Measurements from ENCODE around the gene POLG.
A peak's percentile ranks its signal among the peaks of the same experiment; 100 is the strongest.

POLG gene

DNA sequence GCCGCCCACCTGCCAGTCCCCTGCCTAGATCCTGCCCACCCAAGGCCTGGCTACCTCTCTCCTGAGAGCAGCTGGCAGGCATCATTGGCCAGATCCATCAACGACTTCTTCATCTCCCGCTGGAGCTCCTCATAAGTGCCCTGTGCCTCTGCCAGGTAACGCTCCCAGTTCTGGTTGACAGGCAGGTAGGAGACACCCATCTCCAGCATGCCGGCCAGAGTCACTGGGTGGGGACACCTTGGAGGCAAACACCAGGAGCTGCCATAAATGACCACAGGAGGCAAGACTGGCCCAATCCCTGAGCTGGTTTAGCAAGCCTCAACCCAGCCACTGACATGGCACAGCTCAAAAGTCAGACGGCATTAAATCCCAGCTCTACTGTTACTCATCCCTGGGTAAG lies 7.5 kb downstream of the POLG start:
- Mint-ChIP-seq H3K36me3 (peaks cover 82% of the 10 kb centered on the region), H3K27me3 (no peaks in the 10 kb centered on the region), H3K4me3 (no peak overlapping the region), H3K27ac (peak overlapping the region; percentile 28), H3K4me1 (peaks cover 44% of the 10 kb centered on the region), H3K9me3 (no peaks in the 10 kb centered on the region)
- no peak for ATAC-seq

- H3K4me3 Mint-ChIP-seq: no peak overlapping the region
- peaks cover 83% of the 10 kb centered on the region for H3K36me3 Mint-ChIP-seq
- no peaks in the 10 kb centered on the region for H3K9me3 Mint-ChIP-seq
- H3K27me3 Mint-ChIP-seq: no peaks in the 10 kb centered on the region
- no peak overlapping the region for H3K27ac Mint-ChIP-seq
- H3K4me1 Mint-ChIP-seq: peaks cover 36% of the 10 kb centered on the region
- ATAC-seq: no peak
Observed at GRCh38 chr15:89326316-89326715, 8.3 kb downstream of the POLG start.

DNA sequence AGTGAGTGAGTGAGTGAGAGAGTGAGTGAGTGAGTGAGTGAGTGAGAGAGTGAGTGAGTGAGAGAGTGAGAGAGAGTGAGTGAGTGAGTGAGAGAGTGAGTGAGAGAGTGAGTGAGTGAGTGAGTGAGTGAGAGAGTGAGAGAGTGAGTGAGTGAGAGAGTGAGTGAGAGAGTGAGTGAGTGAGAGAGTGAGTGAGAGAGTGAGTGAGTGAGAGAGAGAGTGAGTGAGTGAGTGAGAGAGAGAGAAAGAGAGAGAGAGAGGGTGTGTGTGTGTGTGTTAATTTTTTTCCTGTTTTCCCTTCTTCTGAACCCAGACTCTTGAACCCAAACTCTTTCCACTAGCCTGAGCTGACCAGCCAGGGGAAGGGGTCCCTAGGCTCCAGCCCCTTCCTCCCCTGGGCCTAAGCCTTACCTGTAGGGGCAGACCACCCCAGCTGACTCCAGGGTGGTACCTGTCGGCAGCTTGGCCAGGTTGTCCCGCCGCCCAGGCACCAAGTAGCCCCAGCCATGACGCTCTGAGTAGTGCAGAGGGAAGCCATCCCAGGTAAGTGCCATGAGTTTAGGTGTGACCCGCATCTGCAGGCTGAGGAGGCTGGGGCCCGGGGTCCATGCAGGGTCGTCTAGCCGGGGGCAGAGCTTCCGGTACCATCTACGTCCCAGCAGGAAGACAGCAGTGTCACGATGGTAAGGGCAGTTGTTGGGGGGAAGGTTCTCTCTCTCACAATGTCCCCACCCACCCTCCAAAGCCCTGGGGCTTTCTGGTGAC lies 9.4 kb downstream of the POLG start:
- H3K4me3 Mint-ChIP-seq: no peak overlapping the region
- H3K27ac Mint-ChIP-seq: no peak overlapping the region
- ATAC-seq: no peak
- H3K36me3 Mint-ChIP-seq: peaks cover 82% of the 10 kb centered on the region
- peaks cover 27% of the 10 kb centered on the region for H3K4me1 Mint-ChIP-seq
- H3K9me3 Mint-ChIP-seq: no peaks in the 10 kb centered on the region
- no peaks in the 10 kb centered on the region for H3K27me3 Mint-ChIP-seq

DNA sequence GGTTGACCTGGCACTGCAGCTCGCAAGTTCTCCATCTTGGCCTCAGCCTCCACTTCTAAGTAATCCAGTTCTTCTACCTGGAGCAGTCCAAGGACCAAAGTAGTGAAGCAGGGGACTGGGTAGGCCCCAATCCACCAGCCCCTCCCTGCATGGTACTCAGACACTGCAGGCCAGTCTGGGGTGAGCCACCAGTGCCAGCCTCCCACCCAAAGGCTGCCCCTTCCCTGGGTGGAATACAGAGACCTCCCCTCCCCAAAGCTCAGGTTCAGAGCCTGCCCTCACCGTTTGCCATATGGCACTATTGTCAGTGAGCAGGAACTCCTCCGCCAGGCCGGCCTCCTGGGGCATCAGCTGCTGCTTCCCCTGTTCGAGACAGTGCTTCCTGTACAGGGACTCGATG lies 10.8 kb downstream of the POLG start:
- no peak for ATAC-seq
- no peak overlapping the region for H3K4me3 Mint-ChIP-seq
- peaks cover 84% of the 10 kb centered on the region for H3K36me3 Mint-ChIP-seq
- no peaks in the 10 kb centered on the region for H3K27me3 Mint-ChIP-seq
- no peak overlapping the region for H3K27ac Mint-ChIP-seq
- H3K4me1 Mint-ChIP-seq: peaks cover 13% of the 10 kb centered on the region
- H3K9me3 Mint-ChIP-seq: no peaks in the 10 kb centered on the region

DNA sequence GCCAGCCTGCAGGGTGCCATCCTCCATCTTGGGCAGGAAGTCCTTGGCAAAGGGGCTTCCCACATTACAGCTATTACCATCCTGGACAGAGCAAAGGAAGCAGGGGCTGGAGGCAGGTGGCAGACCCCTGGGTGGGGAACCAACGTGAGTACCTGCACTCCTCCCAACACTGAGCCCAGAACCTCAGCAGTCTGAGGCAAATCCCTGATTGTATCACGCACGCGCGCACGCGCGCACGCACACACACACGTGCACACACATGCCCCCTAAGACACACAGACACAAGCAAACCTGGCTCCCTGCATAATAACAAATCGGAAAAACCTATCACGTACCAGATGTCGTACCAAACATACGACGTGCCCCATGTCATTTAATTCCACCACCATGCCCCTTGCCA lies 11.8 kb downstream of the POLG start:
- H3K27ac Mint-ChIP-seq: no peak overlapping the region
- peaks cover 77% of the 10 kb centered on the region for H3K36me3 Mint-ChIP-seq

GRCh38 chr15:89321521-89322410 lies 12.9 kb downstream of the POLG start:
- H3K36me3 Mint-ChIP-seq: peaks cover 73% of the 10 kb centered on the region
- H3K9me3 Mint-ChIP-seq: no peaks in the 10 kb centered on the region
- H3K4me3 Mint-ChIP-seq: no peak overlapping the region
- no peaks in the 10 kb centered on the region for H3K27me3 Mint-ChIP-seq
- H3K4me1 Mint-ChIP-seq: peaks cover 6% of the 10 kb centered on the region
- ATAC-seq: no peak
- no peak overlapping the region for H3K27ac Mint-ChIP-seq

More for the DNA sequence above, 11.8 kb downstream of the POLG start:
- Mint-ChIP-seq H3K27me3 (no peaks in the 10 kb centered on the region), H3K4me1 (peaks cover 6% of the 10 kb centered on the region), H3K4me3 (no peak overlapping the region), H3K9me3 (no peaks in the 10 kb centered on the region)
- ATAC-seq: no peak

DNA sequence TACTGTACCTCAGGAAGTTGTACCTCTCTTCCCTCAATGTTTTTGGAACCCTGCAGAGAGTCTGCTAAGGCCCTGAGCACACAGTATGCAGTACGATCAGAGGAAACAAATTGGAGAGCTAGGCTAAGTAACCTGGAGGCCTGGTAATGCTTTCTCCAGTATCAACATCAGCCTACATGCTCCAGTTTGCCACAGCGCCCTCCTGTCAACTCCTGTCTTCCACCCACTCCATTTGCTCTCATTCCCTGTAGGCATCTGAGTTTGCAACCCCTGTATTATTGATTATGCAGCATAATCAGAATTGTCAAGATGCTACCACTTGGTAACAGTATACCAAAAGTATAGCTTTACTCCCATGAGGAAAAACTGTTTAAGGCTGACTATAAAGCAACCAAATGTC lies 14.4 kb downstream of the POLG start:
- Mint-ChIP-seq H3K4me3 (no peak overlapping the region), H3K27me3 (no peaks in the 10 kb centered on the region), H3K36me3 (peaks cover 79% of the 10 kb centered on the region), H3K27ac (peak overlapping the region; percentile 38), H3K9me3 (no peaks in the 10 kb centered on the region), H3K4me1 (peaks cover 6% of the 10 kb centered on the region)
- ATAC-seq: no peak

DNA sequence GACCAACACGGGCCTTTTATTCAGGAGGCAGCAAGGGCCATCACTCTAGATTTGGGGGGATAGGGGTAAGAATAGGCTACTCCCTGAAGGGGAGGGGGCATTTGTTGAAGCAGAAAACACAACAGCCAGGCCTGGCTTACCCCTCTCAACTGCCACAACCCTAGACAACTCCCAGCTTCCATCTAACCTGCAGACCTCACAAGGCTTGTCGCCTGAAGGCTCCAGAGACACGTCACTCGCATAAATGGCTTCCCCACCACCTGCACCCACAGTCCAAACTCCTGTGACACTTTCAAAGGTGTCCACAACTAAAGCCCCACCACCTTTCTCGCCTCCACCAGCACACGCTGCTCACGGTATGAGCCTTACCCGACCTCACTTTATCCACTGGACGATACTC lies 14.9 kb downstream of the POLG start:
- peaks cover 6% of the 10 kb centered on the region for H3K4me1 Mint-ChIP-seq
- H3K27me3 Mint-ChIP-seq: no peaks in the 10 kb centered on the region
- H3K4me3 Mint-ChIP-seq: no peak overlapping the region
- peak overlapping the region; percentile 38 for H3K27ac Mint-ChIP-seq
- peaks cover 78% of the 10 kb centered on the region for H3K36me3 Mint-ChIP-seq
- no peak for ATAC-seq
- H3K9me3 Mint-ChIP-seq: no peaks in the 10 kb centered on the region

DNA sequence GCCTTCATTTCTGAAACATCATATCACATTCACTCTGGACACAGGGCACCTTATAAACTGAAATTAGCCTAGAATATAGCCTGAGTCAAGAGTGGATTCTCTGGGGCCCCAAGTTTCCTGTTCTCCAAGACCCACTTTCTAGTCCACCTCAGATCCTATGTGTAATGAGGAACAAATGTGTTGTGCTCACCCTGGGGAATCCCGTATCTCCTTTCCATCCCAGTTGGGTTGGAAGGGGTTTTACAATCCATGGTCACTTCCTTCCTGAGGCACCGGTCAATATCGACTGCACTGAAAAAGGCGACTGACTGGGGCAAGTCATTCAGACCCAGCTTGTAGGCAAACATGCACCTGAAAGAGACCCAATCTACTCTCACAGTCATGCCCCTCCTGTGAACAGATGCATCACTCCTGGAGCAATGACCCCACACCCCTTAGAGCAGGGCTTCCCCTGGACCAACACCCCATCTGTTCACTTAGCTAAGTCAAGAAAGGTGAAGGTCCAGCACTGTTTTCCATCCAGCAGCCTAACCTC lies 17.4 kb downstream of the POLG start:
- Mint-ChIP-seq H3K27me3 (no peaks in the 10 kb centered on the region), H3K4me1 (no peaks in the 10 kb centered on the region), H3K4me3 (no peak overlapping the region), H3K36me3 (peaks cover 70% of the 10 kb centered on the region), H3K27ac (no peak overlapping the region), H3K9me3 (no peaks in the 10 kb centered on the region)
- ATAC-seq: no peak

- Mint-ChIP-seq H3K36me3 (peaks cover 63% of the 10 kb centered on the region), H3K9me3 (no peaks in the 10 kb centered on the region), H3K27me3 (no peaks in the 10 kb centered on the region), H3K27ac (no peak overlapping the region), H3K4me1 (no peaks in the 10 kb centered on the region), H3K4me3 (no peak overlapping the region)
- no peak for ATAC-seq
Observed at GRCh38 chr15:89316504-89316903, 18.1 kb downstream of the POLG start.

DNA sequence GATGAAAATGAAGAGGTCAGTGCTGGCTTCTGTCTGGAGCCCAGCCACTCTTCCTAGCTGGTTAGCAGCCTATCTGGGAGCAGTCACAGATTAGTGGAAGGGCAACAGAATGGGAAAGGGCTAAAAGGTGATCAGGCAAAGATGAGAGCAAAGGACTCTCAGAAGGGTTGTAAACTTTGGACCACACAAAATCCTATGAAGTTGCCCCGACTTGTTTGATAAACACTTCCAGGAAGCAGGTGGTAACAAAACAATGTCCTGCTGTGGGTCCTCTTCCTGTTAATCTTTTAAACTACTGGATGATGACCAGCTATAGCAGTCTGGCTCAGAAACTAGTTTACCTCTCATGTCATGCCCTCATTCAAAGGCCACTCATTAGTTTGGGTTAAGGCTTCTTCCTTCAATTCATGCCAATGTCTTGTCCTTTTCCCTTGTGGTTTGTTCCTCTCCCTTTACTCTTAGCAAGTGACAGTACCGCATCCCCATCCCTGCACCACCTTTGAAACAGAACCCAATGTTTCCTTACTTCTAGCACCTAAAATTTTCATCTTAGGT lies 19.2 kb downstream of the POLG start:
- peak overlapping the region; percentile 19 for H3K27ac Mint-ChIP-seq
- H3K36me3 Mint-ChIP-seq: peaks cover 58% of the 10 kb centered on the region
- H3K4me3 Mint-ChIP-seq: no peak overlapping the region
- no peaks in the 10 kb centered on the region for H3K9me3 Mint-ChIP-seq
- peaks cover 2% of the 10 kb centered on the region for H3K4me1 Mint-ChIP-seq
- no peak for ATAC-seq
- no peaks in the 10 kb centered on the region for H3K27me3 Mint-ChIP-seq

- no peaks in the 10 kb centered on the region for H3K9me3 Mint-ChIP-seq
- H3K4me1 Mint-ChIP-seq: peaks cover 7% of the 10 kb centered on the region
- H3K4me3 Mint-ChIP-seq: no peak overlapping the region
- peaks cover 16% of the 10 kb centered on the region for H3K36me3 Mint-ChIP-seq
- H3K27me3 Mint-ChIP-seq: no peaks in the 10 kb centered on the region
- no peak overlapping the region for H3K27ac Mint-ChIP-seq
- no peak for ATAC-seq
Observed at GRCh38 chr15:89309993-89310392, 24.6 kb downstream of the POLG start.

DNA sequence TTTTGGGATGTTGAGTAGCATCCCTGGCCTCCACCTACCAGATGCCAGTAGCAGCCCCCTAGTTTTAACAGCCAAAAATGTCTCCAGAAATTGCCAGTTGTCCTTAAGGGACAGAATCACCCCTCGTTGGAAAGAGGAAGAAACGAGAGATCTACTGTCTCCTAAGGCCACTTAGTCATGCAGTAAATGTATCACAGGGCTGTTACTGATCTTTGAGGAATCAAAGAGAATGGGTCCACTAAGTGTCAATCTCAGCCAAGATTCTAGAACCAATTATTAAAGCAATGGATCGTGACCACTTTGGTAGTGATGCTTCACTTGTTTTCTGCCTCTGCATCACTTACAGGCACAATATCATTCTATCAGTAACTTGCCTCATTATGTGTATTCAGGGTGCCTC lies 26.4 kb downstream of the POLG start:
- no peak for ATAC-seq
- no peak overlapping the region for H3K27ac Mint-ChIP-seq
- no peaks in the 10 kb centered on the region for H3K9me3 Mint-ChIP-seq
- H3K4me3 Mint-ChIP-seq: no peak overlapping the region
- H3K27me3 Mint-ChIP-seq: no peaks in the 10 kb centered on the region
- H3K36me3 Mint-ChIP-seq: peaks cover 20% of the 10 kb centered on the region
- H3K4me1 Mint-ChIP-seq: peaks cover 7% of the 10 kb centered on the region

- no peak overlapping the region for H3K27ac Mint-ChIP-seq
- peaks cover 20% of the 10 kb centered on the region for H3K36me3 Mint-ChIP-seq
- H3K4me3 Mint-ChIP-seq: no peak overlapping the region
- H3K27me3 Mint-ChIP-seq: no peaks in the 10 kb centered on the region
- no peaks in the 10 kb centered on the region for H3K9me3 Mint-ChIP-seq
- H3K4me1 Mint-ChIP-seq: peaks cover 7% of the 10 kb centered on the region
- ATAC-seq: no peak
Observed at GRCh38 chr15:89307791-89308190, 26.8 kb downstream of the POLG start.

DNA sequence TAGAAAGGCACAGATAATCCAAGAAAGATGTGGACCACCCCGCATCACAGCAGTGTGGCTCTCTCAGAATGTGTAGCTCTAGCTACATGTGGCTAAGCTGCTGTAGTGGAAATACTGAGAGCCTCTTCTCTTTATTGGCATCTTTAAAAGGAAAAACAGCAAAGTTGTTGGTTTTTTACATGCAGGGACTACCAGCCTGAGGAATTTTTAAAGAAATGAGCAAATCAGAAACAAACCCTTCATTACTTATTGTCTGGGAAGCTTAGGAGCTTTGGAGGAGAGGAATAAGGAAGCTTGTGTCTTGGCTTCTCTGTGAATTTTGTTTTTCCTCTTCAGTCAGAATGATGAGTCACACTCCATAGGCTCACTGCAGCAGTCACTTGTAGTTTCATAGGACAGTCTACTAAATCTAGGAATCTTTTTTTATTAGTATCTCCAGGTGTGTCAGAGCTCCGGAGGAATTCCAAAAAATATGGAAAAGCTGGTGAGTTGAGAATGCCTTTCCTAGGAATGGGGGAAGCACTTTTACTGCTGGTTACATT lies 27.5 kb downstream of the POLG start:
- no peaks in the 10 kb centered on the region for H3K27me3 Mint-ChIP-seq
- peaks cover 19% of the 10 kb centered on the region for H3K36me3 Mint-ChIP-seq
- H3K4me1 Mint-ChIP-seq: peaks cover 7% of the 10 kb centered on the region
- ATAC-seq: no peak
- H3K4me3 Mint-ChIP-seq: no peak overlapping the region
- H3K9me3 Mint-ChIP-seq: no peaks in the 10 kb centered on the region
- H3K27ac Mint-ChIP-seq: no peak overlapping the region
